PFSK-1 (cell line): ENCODE measurements around the gene ANKRD33.

Experiments used
- FOXP2 ChIP-seq: optimal IDR thresholded peaks from 2 replicates; pipeline ENCODE3; 2011; ENCODE audit warnings: borderline replicate concordance, control low read depth, inconsistent platforms; ENCODE audit not compliant: insufficient read depth; ENCODE audit errors: extremely low read length, extremely low read depth
- POLR2AphosphoS5 ChIP-seq: IDR thresholded peaks from 2 replicates; pipeline ENCODE4 v1.6.1; 2012; ENCODE audit warnings: low read depth, mild to moderate bottlenecking, control low read depth, low read length, moderate library complexity
- REST ChIP-seq, 2 experiments: IDR thresholded peaks; 2 replicates each; pipeline versions ENCODE4 v1.6.1 to v1.8.0; 2011 to 2012; ENCODE audit warnings: low read depth in 2 of 2, low read length in 2 of 2, control low read depth in 1 of 2, inconsistent platforms in 1 of 2, mild to moderate bottlenecking in 1 of 2, moderate library complexity in 1 of 2; ENCODE audit not compliant: insufficient read depth in 1 of 2
- SIN3A ChIP-seq: IDR thresholded peaks from 2 replicates; pipeline ENCODE4 v1.6.1; 2012; ENCODE audit warnings: mild to moderate bottlenecking, low read length, moderate library complexity, borderline replicate concordance; ENCODE audit not compliant: insufficient read depth
- TAF1 ChIP-seq: IDR thresholded peaks from 2 replicates; pipeline ENCODE4 v1.6.1; 2012; ENCODE audit warnings: low read length, control low read depth, borderline replicate concordance; ENCODE audit not compliant: insufficient read depth

ANKRD33 gene

GRCh38 chr12:51869931-51870330, 18.0 kb upstream of the ANKRD33 start:
- TF ChIP-seq TAF1 (no peak), FOXP2 (no peak), REST (IDR thresholded peaks at IDR 0.05; ENCODE audit: insufficient read depth in 1 of 2, low read depth in 2 of 2, low read length in 2 of 2) (no peak), POLR2AphosphoS5 (no peak), SIN3A (no peak)

GRCh38 chr12:51870504-51870903, 17.4 kb upstream of the ANKRD33 start:
- no peak for TF ChIP-seq TAF1
- TF ChIP-seq REST (IDR thresholded peaks at IDR 0.05; ENCODE audit: insufficient read depth in 1 of 2, low read depth in 2 of 2, low read length in 2 of 2), result no peak
- no peak for TF ChIP-seq POLR2AphosphoS5
- no peak for TF ChIP-seq FOXP2
- TF ChIP-seq SIN3A, result no peak

GRCh38 chr12:51871126-51871525, 16.8 kb upstream of the ANKRD33 start:
- no peak for TF ChIP-seq POLR2AphosphoS5
- no peak for TF ChIP-seq REST (IDR thresholded peaks at IDR 0.05; ENCODE audit: insufficient read depth in 1 of 2, low read depth in 2 of 2, low read length in 2 of 2)
- TF ChIP-seq FOXP2, result no peak
- no peak for TF ChIP-seq TAF1
- no peak for TF ChIP-seq SIN3A

GRCh38 chr12:51871918-51872688, 15.8 kb upstream of the ANKRD33 start:
- TF ChIP-seq SIN3A (no peak), TAF1 (no peak), REST (IDR thresholded peaks at IDR 0.05; ENCODE audit: insufficient read depth in 1 of 2, low read depth in 2 of 2, low read length in 2 of 2) (no peak), FOXP2 (no peak), POLR2AphosphoS5 (no peak)

- TF ChIP-seq SIN3A (no peak), FOXP2 (no peak), POLR2AphosphoS5 (no peak), TAF1 (no peak), REST (IDR thresholded peaks at IDR 0.05; ENCODE audit: insufficient read depth in 1 of 2, low read depth in 2 of 2, low read length in 2 of 2) (no peak)
Measured at GRCh38 chr12:51872689-51872981, 15.3 kb upstream of the ANKRD33 start.
